Measurements from ENCODE around the gene NSFL1C.

DNA sequence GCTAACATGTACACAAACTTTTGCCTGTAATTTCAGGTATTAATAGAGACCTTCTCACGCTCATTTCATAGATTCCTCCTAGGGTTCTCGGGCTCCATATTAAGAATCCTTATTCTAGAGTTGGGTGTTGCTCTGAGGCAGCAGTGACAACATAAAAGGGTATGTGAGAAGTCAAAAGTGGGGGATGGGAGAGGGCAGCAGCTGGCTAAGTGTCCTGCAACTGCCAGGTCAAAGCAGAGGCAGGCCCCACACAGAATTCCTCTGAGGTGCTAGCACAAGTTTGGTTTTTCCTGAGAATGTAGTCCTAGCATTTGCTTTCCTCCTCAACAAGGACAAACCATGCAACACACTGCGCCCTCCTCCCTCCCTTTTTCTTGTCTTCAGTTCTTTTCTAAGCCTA is 4.6 kb downstream of the NSFL1C start:
- TF ChIP-seq CTCF (IDR thresholded peaks at IDR 0.05) (no peak), REST (IDR thresholded peaks at IDR 0.05; ENCODE audit: insufficient read depth in 1 of 2, low read depth in 2 of 2, low read length in 1 of 2) (no peak), SIN3A (IDR thresholded peaks at IDR 0.05; ENCODE audit: borderline replicate concordance, insufficient read depth, low read depth, low read length) (no peak), TCF7L2 (IDR thresholded peaks at IDR 0.05; ENCODE audit: low read depth, low read length) (no peak), POLR2AphosphoS5 (IDR thresholded peaks at IDR 0.05; ENCODE audit: low read depth, low read length) (no peak)

Data from Panc1 (cell line).